ENCODE data around the gene CPNE6. TPM values are rescaled to one million over a fixed set of nuclear protein-coding genes. Genes with fewer than 3 reads are reported as not detected.

The CPNE6 gene
- total and polyA plus RNA-seq, 2 of the 13 experiments (the other 11 are each of a cell fraction or from before 2014, with no cell fraction given), result not detected

GRCh38 chr14:24036169-24036962 lies 35.0 kb upstream of the CPNE6 start (continued):
- TF ChIP-seq ARID5B (CRISPR knock-in tag; IDR thresholded peaks at IDR 0.05) (peak; percentile 62), RARG (CRISPR knock-in tag; IDR thresholded peaks at IDR 0.05; ENCODE audit: low read depth) (0 out of 2 replicates have a peak, but pooled peaks have one; percentile 43), ETS1 (CRISPR knock-in tag; IDR thresholded peaks at IDR 0.05) (no peak), MTERF4 (CRISPR knock-in tag; IDR thresholded peaks at IDR 0.05) (peak; percentile 98), ZNF10 (CRISPR knock-in tag; IDR thresholded peaks at IDR 0.05; ENCODE audit: borderline replicate concordance, low read depth) (no peak), ZBTB40 (IDR thresholded peaks at IDR 0.05) (no peak), ZBTB40 (CRISPR knock-in tag; IDR thresholded peaks at IDR 0.05) (peak; percentile 82; the same call in 1 of the 2 replicates), ZNF234 (CRISPR knock-in tag; conservative IDR thresholded peaks at IDR 0.05) (0 out of 2 replicates have a peak, but pooled peaks have one; percentile 84), ZNF30 (CRISPR knock-in tag; IDR thresholded peaks at IDR 0.05) (0 out of 2 replicates have a peak, but pooled peaks have one; percentile 36), KLF12 (CRISPR knock-in tag; IDR thresholded peaks at IDR 0.05; ENCODE audit: borderline replicate concordance) (peak; percentile 57; the same call in 1 of the 2 replicates), ZNF619 (CRISPR knock-in tag; IDR thresholded peaks at IDR 0.05) (0 out of 2 replicates have a peak, but pooled peaks have one; percentile 70), MEIS2 (CRISPR knock-in tag; IDR thresholded peaks at IDR 0.05) (peak; percentile 41; the same call in 1 of the 2 replicates), ZNF589 (CRISPR knock-in tag; conservative IDR thresholded peaks at IDR 0.05) (0 out of 2 replicates have a peak, but pooled peaks have one; percentile 64)

Measured in HepG2 (cell line).